OCI-LY7 (cell line): Measurements from ENCODE around the gene CA9.

Experiments
- CTCF ChIP-seq: fragments of 200-600 bp; sonication (generic); conservative IDR thresholded peaks from 2 replicates; pipeline ENCODE4 v1.5.1; 2014; ENCODE audit warnings: mild to moderate bottlenecking, antibody characterized with exemption, low read length, moderate library complexity, mixed read lengths
- EZH2phosphoT487 ChIP-seq: fragments of 200-600 bp; sonication (generic); IDR thresholded peaks from 2 replicates; pipeline ENCODE4 v1.6.1; 2018; ENCODE audit warnings: low read depth, borderline replicate concordance, mild to moderate bottlenecking, mixed run types, antibody characterized with exemption, low read length, moderate library complexity, mixed read lengths

GRCh38 chr9:35712762-35713400 lies 39.2 kb downstream of the CA9 start:
- no peak for TF ChIP-seq CTCF
- no peak for TF ChIP-seq EZH2phosphoT487
